Measurements from ENCODE around the gene LAMA3. TPM values are rescaled to one million over a fixed set of nuclear protein-coding genes. Genes with fewer than 3 reads are reported as not detected.

The LAMA3 gene
- total RNA-seq, 1 donor from 2014 or later: 9.4 TPM

GRCh38 chr18:23889907-23890306, 200.7 kb downstream of the LAMA3 start:
- no peak for DNase-seq (ENCODE audit: extremely low spot score, unreplicated experiment)
- no peak for TF ChIP-seq CTCF (conservative IDR thresholded peaks at IDR 0.05)
- H3K4me1 Mint-ChIP-seq (ENCODE audit: unreplicated experiment): no peaks in the 10 kb centered on the region
- no peaks in the 10 kb centered on the region for H3K36me3 Mint-ChIP-seq
- no peak overlapping the region for H3K27ac Mint-ChIP-seq
- H3K9me3 Mint-ChIP-seq: peaks cover 3% of the 10 kb centered on the region
- no peaks in the 10 kb centered on the region for H3K27me3 Mint-ChIP-seq
- H3K4me3 Mint-ChIP-seq: no peak overlapping the region

GRCh38 chr18:23890589-23890988, 201.3 kb downstream of the LAMA3 start:
- no peaks in the 10 kb centered on the region for H3K4me1 Mint-ChIP-seq (ENCODE audit: unreplicated experiment)
- no peak overlapping the region for H3K27ac Mint-ChIP-seq
- no peaks in the 10 kb centered on the region for H3K36me3 Mint-ChIP-seq
- no peak overlapping the region for H3K4me3 Mint-ChIP-seq
- no peak for TF ChIP-seq CTCF (conservative IDR thresholded peaks at IDR 0.05)
- peaks cover 3% of the 10 kb centered on the region for H3K9me3 Mint-ChIP-seq
- H3K27me3 Mint-ChIP-seq: peaks cover under 1% of the 10 kb centered on the region
- DNase-seq (ENCODE audit: extremely low spot score, unreplicated experiment): no peak

DNA sequence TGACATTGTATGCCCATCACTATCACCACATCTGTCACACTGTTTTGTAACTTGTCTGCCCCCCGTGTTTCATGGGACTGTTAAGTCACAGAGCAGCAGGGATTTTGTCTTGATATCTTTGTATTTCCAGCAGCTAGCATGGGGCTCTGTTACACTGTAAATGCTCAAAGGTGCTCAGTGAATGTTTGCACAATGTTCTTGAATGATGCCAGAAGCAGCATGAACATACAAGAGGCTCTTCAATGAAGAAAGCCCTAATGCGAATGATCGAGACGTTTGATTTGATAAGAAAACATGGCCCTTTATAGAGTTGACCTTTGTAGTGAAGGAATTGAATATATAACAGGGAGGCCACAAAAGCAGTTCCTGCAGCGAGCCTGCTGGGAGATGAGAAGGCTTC, 204.4 kb downstream of the LAMA3 start:
- Mint-ChIP-seq H3K27ac (no peak overlapping the region), H3K4me3 (no peak overlapping the region), H3K27me3 (peaks cover 6% of the 10 kb centered on the region), H3K36me3 (no peaks in the 10 kb centered on the region), H3K4me1 (ENCODE audit: unreplicated experiment) (no peaks in the 10 kb centered on the region), H3K9me3 (no peaks in the 10 kb centered on the region)
- no peak for TF ChIP-seq CTCF (conservative IDR thresholded peaks at IDR 0.05)
- no peak for DNase-seq (ENCODE audit: extremely low spot score, unreplicated experiment)

GRCh38 chr18:23894661-23895175, 205.5 kb downstream of the LAMA3 start:
- H3K27ac Mint-ChIP-seq: no peak overlapping the region
- H3K4me3 Mint-ChIP-seq: no peak overlapping the region
- TF ChIP-seq CTCF (conservative IDR thresholded peaks at IDR 0.05): no peak

DNA sequence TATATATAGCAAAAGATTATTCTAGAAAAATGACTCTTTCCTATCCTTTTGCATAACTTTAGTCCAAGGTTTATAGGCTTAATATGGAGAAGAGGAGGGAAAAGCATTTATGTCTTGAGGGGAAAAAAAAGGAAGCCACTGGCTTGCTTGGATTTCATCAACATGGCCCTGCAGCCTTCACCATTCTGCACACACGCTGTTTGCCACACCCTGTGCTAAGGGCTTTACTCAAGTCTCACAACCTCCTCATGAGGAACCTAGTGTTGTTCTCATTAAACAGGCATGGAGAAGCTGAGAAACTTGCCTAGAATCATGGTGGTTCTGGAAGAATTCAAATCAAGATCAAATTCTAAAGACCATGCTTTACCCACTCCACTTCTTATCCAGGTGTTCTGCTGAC, 208.0 kb downstream of the LAMA3 start:
- Mint-ChIP-seq H3K27ac (no peak overlapping the region), H3K4me1 (ENCODE audit: unreplicated experiment) (peaks cover 8% of the 10 kb centered on the region), H3K4me3 (no peak overlapping the region), H3K9me3 (no peaks in the 10 kb centered on the region), H3K27me3 (peaks cover 6% of the 10 kb centered on the region), H3K36me3 (no peaks in the 10 kb centered on the region)
- no peak for DNase-seq (ENCODE audit: extremely low spot score, unreplicated experiment)
- TF ChIP-seq CTCF (conservative IDR thresholded peaks at IDR 0.05): no peak

More at GRCh38 chr18:23894661-23895175, 205.5 kb downstream of the LAMA3 start:
- no peak for DNase-seq (ENCODE audit: extremely low spot score, unreplicated experiment)
- Mint-ChIP-seq H3K9me3 (no peaks in the 10 kb centered on the region), H3K36me3 (no peaks in the 10 kb centered on the region), H3K27me3 (peaks cover 6% of the 10 kb centered on the region), H3K4me1 (ENCODE audit: unreplicated experiment) (no peaks in the 10 kb centered on the region)

DNA sequence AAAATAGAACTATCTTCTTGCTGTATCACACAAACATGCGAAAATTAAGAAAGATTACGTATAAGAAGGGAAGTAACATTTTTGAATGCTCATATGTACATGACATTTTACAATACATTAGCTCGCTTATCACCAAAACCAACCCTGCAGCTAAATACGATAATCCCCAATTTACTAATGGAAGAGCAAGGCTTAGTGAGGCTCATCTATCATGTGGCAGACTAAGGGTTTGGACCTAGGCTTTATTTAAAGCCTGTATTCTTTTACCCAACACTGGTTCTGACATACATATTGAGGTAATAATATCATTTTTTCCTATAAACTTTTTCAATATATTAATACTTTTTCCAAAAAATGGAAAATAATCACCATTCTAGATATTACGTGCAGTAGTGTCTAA, 208.5 kb downstream of the LAMA3 start:
- H3K4me3 Mint-ChIP-seq: no peak overlapping the region
- H3K9me3 Mint-ChIP-seq: no peaks in the 10 kb centered on the region
- H3K27me3 Mint-ChIP-seq: peaks cover 6% of the 10 kb centered on the region
- H3K27ac Mint-ChIP-seq: no peak overlapping the region
- H3K36me3 Mint-ChIP-seq: no peaks in the 10 kb centered on the region
- TF ChIP-seq CTCF (conservative IDR thresholded peaks at IDR 0.05): no peak
- DNase-seq (ENCODE audit: extremely low spot score, unreplicated experiment): no peak
- peaks cover 8% of the 10 kb centered on the region for H3K4me1 Mint-ChIP-seq (ENCODE audit: unreplicated experiment)
